Endothelial cell of umbilical vein (primary cell): ENCODE results near the gene SEL1L2. TPM values are rescaled to one million over a fixed set of nuclear protein-coding genes. Genes with fewer than 3 reads are reported as not detected.

Experiments used
- Bru-seq: library from RNA; stranded (reverse); fragments of 400-500 nt; gene quantifications from one replicate; lab custom pipeline; 2021; lab: Mats Ljungman, UMichigan
- BruChase-seq, 2 experiments: library from RNA; stranded (reverse); fragments of 400-500 nt; gene quantifications; one replicate each; lab custom pipeline; 2021; lab: Mats Ljungman, UMichigan
- BruUV-seq: library from RNA; stranded (reverse); fragments of 400-500 nt; replicated peaks from 2 replicates; lab custom pipeline; 2021; lab: Mats Ljungman, UMichigan
- CTCF ChIA-PET: fragments of 300-600, 350-600 bp; sonication (Branson Sonifier 250); formaldehyde crosslinking; loops from one replicate; lab custom pipeline; 2021; ENCODE audit warnings: antibody characterized with exemption, inconsistent platforms; lab: Charles Lee
- POLR2A ChIA-PET: fragments of 300-600, 350-600 bp; sonication (Branson Sonifier 250); formaldehyde crosslinking; loops from one replicate; lab custom pipeline; 2021; ENCODE audit warnings: antibody characterized with exemption, inconsistent platforms; lab: Charles Lee
- DNase-seq: peaks from one replicate; pipeline ENCODE4 v3.0.0-alpha.2; 2011; ENCODE audit warnings: low read depth, low spot score
- FAIRE-seq: peaks from 2 replicates; lab custom pipeline; 2011; peaks lifted over from hg19 to GRCh38; lab: Jason Lieb, UNC
- H2AFZ ChIP-seq: 2 replicates; pipeline ENCODE4 v1.6.0; 2012; ENCODE audit warnings: low read depth, low read length, control low read depth, inconsistent platforms
- H3K27ac ChIP-seq: 2 replicates; pipeline ENCODE4 v1.5.1; 2011; ENCODE audit warnings: low read depth, mild to moderate bottlenecking, control low read depth, low read length, moderate library complexity; ENCODE audit not compliant: insufficient read depth
- H3K27me3 ChIP-seq, 2 experiments: 2 replicates each; pipeline versions ENCODE4 v1.6.0 to v1.6.1; 2011; ENCODE audit warnings: low read length in 2 of 2, mixed read lengths in 1 of 2; ENCODE audit not compliant: control insufficient read depth in 2 of 2, insufficient read depth in 2 of 2
- H3K36me3 ChIP-seq, 2 experiments: 2 replicates in 1 of 2; 3 replicates in 1 of 2; pipeline ENCODE4 v1.5.1; 2011; ENCODE audit warnings: low read length in 2 of 2, mild to moderate bottlenecking in 1 of 2, moderate library complexity in 1 of 2; ENCODE audit not compliant: control insufficient read depth in 2 of 2, insufficient read depth in 2 of 2; ENCODE audit errors: extremely low read depth in 1 of 2
- H3K4me1 ChIP-seq: 3 replicates; pipeline ENCODE4 v1.5.1; 2011; ENCODE audit warnings: mild to moderate bottlenecking, low read length; ENCODE audit not compliant: control insufficient read depth, insufficient read depth; ENCODE audit errors: extremely low read depth
- H3K4me2 ChIP-seq: 2 replicates; pipeline ENCODE4 v1.6.1; 2011; ENCODE audit warnings: low read length, control low read depth, mixed read lengths; ENCODE audit not compliant: insufficient read depth
- H3K4me3 ChIP-seq, 3 experiments: fragments of 200-600 bp in 1 of 3; sonication (generic), shearing (Covaris generic) in 1 of 3; replicated peaks in 1 of 3; 2 replicates each; pipeline ENCODE4 v1.5.1; 2011 to 2016; ENCODE audit warnings: control low read depth in 3 of 3, low read length in 3 of 3, mild to moderate bottlenecking in 2 of 3, inconsistent platforms in 1 of 3, low read depth in 1 of 3, moderate library complexity in 1 of 3; ENCODE audit not compliant: insufficient read depth in 1 of 3
- H3K79me2 ChIP-seq: 2 replicates; pipeline ENCODE4 v1.6.0; 2012; ENCODE audit warnings: low read length, inconsistent platforms; ENCODE audit not compliant: control insufficient read depth, insufficient read depth
- H3K9ac ChIP-seq: replicated peaks from 2 replicates; pipeline ENCODE3; 2011; ENCODE audit warnings: low read length, control low read depth; ENCODE audit not compliant: insufficient read depth; ENCODE audit errors: extremely low read depth
- H3K9me1 ChIP-seq: replicated peaks from 3 replicates; pipeline ENCODE4 v1.6.0; 2011; ENCODE audit warnings: mild to moderate bottlenecking, low read length; ENCODE audit not compliant: control insufficient read depth, insufficient read depth; ENCODE audit errors: extremely low read depth
- H3K9me3 ChIP-seq: replicated peaks from 2 replicates; pipeline ENCODE4 v1.5.1; 2012; ENCODE audit warnings: low read length, inconsistent platforms; ENCODE audit not compliant: control insufficient read depth, insufficient read depth
- H4K20me1 ChIP-seq: replicated peaks from 2 replicates; pipeline ENCODE3; 2011; ENCODE audit warnings: mild to moderate bottlenecking, low read length; ENCODE audit not compliant: control insufficient read depth, insufficient read depth; ENCODE audit errors: extremely low read depth
- EZH2 ChIP-seq: IDR thresholded peaks from 2 replicates; pipeline ENCODE4 v1.6.1; 2012; ENCODE audit warnings: borderline replicate concordance, low read depth, mild to moderate bottlenecking, moderate library complexity, low read length, inconsistent platforms; ENCODE audit not compliant: severe bottlenecking
- FOS ChIP-seq: IDR thresholded peaks from 2 replicates; pipeline ENCODE4 v1.6.1; 2011; ENCODE audit warnings: mild to moderate bottlenecking, low read length, moderate library complexity, borderline replicate concordance; ENCODE audit not compliant: insufficient read depth
- GATA2 ChIP-seq: IDR thresholded peaks from 2 replicates; pipeline ENCODE4 v1.7.0; 2011; ENCODE audit warnings: low read depth, mild to moderate bottlenecking, moderate library complexity, mixed read lengths, low read length; ENCODE audit not compliant: insufficient read length, insufficient read depth
- JUN ChIP-seq: IDR thresholded peaks from 2 replicates; pipeline ENCODE4 v1.6.1; 2011; ENCODE audit warnings: borderline replicate concordance, low read depth; ENCODE audit not compliant: insufficient read length, insufficient read depth
- MAX ChIP-seq: IDR thresholded peaks from 2 replicates; pipeline ENCODE4 v1.6.1; 2011; ENCODE audit not compliant: insufficient read depth, insufficient read length
- MYC ChIP-seq: IDR thresholded peaks from one replicate; pipeline ENCODE4 v1.6.1; 2011; ENCODE audit warnings: mild to moderate bottlenecking, low read depth, low read length
- POLR2A ChIP-seq: IDR thresholded peaks from 2 replicates; pipeline ENCODE4 v1.6.1; 2012; ENCODE audit warnings: low read depth, mild to moderate bottlenecking, control low read depth, low read length
- POLR2AphosphoS5 ChIP-seq: IDR thresholded peaks from 2 replicates; pipeline ENCODE4 v1.6.1; 2012; ENCODE audit warnings: low read depth, mild to moderate bottlenecking, control low read depth, low read length, moderate library complexity; ENCODE audit not compliant: insufficient read depth
- dilution Hi-C: fragments of 300-500 bp; cut with MboI; formaldehyde crosslinking; loops from one replicate; pipeline ENCODE4 v1.15.0; 2019; ENCODE audit warnings: low sequenced_read_pairs; ENCODE audit not compliant: extremely low pct_ligation_motif_present
- intact Hi-C: fragments of 100-400 bp; cut with micrococcal nuclease; formaldehyde crosslinking; loops from one replicate; pipeline ENCODE4 v1.10.0; 2022
- long read RNA-seq: library from polyadenylated mRNA; stranded (forward); transcript quantifications from one replicate; pipeline ENCODE4 v2.0.0, GENCODE V29; 2021
- polyA minus RNA-seq, 3 experiments: library from RNA; depleted of rRNA, polyadenylated mRNA; stranded (reverse); fragments of >200 nt; gene quantifications; 1 replicate in 1 of 3; 2 replicates in 2 of 3; pipeline ENCODE4 v1.2.3, GENCODE V29; 2011
- polyA plus RNA-seq, 4 experiments: library from polyadenylated mRNA; depleted of rRNA in 3 of 4; stranded (reverse) in 3 of 4; unstranded in 1 of 4; fragments of >200 nt; gene quantifications; 2 replicates each; pipeline versions ENCODE4 v1.2.1 to v1.2.3, GENCODE V29; 2011 to 2012; ENCODE audit warnings: missing spikeins in 1 of 4
- total RNA-seq: library from RNA; stranded (reverse); gene quantifications from 2 replicates; pipeline ENCODE4 v1.2.3, GENCODE V29; 2021
- TF ChIP-seq, protein P1 (sequence below), 2 donors: IDR thresholded peaks; 1 replicate in 1 of 2; 2 replicates in 1 of 2; pipeline ENCODE4 v1.5.1; 2011; ENCODE audit warnings: low read length in 2 of 2, mild to moderate bottlenecking in 2 of 2, moderate library complexity in 2 of 2, control low read depth in 1 of 2, inconsistent platforms in 1 of 2, low read depth in 1 of 2; ENCODE audit not compliant: insufficient read depth in 1 of 2; ENCODE audit errors: extremely low read depth in 1 of 2

Gene SEL1L2, protein sequence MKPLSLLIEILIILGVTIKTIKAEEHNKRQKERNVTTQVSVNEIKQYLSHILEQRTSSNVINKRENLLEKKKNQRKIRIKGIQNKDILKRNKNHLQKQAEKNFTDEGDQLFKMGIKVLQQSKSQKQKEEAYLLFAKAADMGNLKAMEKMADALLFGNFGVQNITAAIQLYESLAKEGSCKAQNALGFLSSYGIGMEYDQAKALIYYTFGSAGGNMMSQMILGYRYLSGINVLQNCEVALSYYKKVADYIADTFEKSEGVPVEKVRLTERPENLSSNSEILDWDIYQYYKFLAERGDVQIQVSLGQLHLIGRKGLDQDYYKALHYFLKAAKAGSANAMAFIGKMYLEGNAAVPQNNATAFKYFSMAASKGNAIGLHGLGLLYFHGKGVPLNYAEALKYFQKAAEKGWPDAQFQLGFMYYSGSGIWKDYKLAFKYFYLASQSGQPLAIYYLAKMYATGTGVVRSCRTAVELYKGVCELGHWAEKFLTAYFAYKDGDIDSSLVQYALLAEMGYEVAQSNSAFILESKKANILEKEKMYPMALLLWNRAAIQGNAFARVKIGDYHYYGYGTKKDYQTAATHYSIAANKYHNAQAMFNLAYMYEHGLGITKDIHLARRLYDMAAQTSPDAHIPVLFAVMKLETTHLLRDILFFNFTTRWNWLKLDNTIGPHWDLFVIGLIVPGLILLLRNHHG
- total RNA-seq = not detected in 2 replicates
- not detected in 2 replicates for polyA plus RNA-seq
- not detected in 2 replicates for polyA plus RNA-seq (2011; cell fraction: cytosol; rRNA removed)
- not detected in 2 replicates for polyA plus RNA-seq (2011; cell fraction: nucleus; rRNA removed)
- polyA plus RNA-seq (2012) = not detected in 2 replicates
- polyA minus RNA-seq = not detected in 2 replicates
- polyA minus RNA-seq (2011; cell fraction: cytosol; rRNA and poly(A)+ RNA removed) = not detected
- not detected in 2 replicates for polyA minus RNA-seq (2011; cell fraction: nucleus; rRNA and poly(A)+ RNA removed)
- Bru-seq, nascent RNA = not detected
- BruChase-seq, experiment 1, labeled RNA remaining after a 6-hour chase = not detected
- BruChase-seq, experiment 2, labeled RNA remaining after a 2-hour chase = not detected
- long read RNA-seq = 0 reads

DNA sequence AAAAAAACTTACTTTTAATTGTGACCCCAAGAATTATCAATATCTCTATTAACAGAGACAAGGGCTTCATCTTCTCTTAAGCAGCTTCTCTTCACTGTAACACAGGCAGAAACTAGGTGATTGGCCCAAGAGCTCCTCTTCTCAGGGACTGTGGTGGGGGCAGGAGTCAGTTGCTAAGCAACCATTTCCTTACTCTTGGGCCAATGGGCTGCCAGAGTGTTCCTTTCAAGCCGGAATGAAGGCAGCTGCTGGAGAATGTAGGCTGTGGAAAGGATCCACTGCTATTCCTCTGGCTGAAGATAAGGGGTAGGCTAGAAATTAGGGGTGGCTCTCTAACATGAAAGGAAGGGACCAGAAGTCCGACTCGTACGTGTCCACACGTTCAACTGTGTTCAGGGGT lies at the start of gene SEL1L2:
Gene SEL1L2, minus strand, starts transcription at position 150 of the 400 bp plus-strand sequence. Its CDS starts 80 bp downstream, at position 70.
- Histone ChIP-seq H3K9ac (no peak within 1 kb of the TSS), H3K9me3 (no peaks in the 10 kb centered on the region), H3K27me3 (no peaks in the 10 kb centered on the region), H3K36me3 (no peaks in the 10 kb centered on the region), H3K79me2 (no peaks in the 10 kb centered on the region), H3K4me2 (no peak within 1 kb of the TSS), H3K27ac (no peak within 1 kb of the TSS), H3K9me1 (no peaks in the 10 kb centered on the region), H2AFZ (no peak within 1 kb of the TSS), H3K4me3 (no peak within 1 kb of the TSS), H4K20me1 (no peaks in the 10 kb centered on the region), H3K4me1 (no peaks in the 10 kb centered on the region)
- intact Hi-C loops (no loop called here), dilution Hi-C loops (no loop called here)
- no peak for FAIRE-seq
- CTCF ChIA-PET = no interaction called here
- TF ChIP-seq FOS (no peak), MYC (no peak), POLR2AphosphoS5 (no peak), GATA2 (no peak), JUN (no peak), MAX (no peak), POLR2A (no peak), EZH2 (no peak)
- TF ChIP-seq, protein P1, sequence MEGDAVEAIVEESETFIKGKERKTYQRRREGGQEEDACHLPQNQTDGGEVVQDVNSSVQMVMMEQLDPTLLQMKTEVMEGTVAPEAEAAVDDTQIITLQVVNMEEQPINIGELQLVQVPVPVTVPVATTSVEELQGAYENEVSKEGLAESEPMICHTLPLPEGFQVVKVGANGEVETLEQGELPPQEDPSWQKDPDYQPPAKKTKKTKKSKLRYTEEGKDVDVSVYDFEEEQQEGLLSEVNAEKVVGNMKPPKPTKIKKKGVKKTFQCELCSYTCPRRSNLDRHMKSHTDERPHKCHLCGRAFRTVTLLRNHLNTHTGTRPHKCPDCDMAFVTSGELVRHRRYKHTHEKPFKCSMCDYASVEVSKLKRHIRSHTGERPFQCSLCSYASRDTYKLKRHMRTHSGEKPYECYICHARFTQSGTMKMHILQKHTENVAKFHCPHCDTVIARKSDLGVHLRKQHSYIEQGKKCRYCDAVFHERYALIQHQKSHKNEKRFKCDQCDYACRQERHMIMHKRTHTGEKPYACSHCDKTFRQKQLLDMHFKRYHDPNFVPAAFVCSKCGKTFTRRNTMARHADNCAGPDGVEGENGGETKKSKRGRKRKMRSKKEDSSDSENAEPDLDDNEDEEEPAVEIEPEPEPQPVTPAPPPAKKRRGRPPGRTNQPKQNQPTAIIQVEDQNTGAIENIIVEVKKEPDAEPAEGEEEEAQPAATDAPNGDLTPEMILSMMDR (IDR thresholded peaks at IDR 0.05; ENCODE audit: extremely low read depth in 1 of 2, insufficient read depth in 1 of 2, low read depth in 1 of 2, low read length in 2 of 2) = no peak
- BruUV-seq = no TSS peak
- POLR2A ChIA-PET = no interaction called here
- DNase-seq = no peak
